Inflammatory macrophage treated with lipopolysaccharide for 4 hours (primary cell): ENCODE data around the gene ABLIM1.
A peak's percentile ranks its signal among the peaks of the same experiment; 100 is the strongest.

ENCODE experiments used
- DNase-seq: peaks from one replicate; pipeline ENCODE4 v3.0.0-alpha.2; 2020

ABLIM1 gene

DNA sequence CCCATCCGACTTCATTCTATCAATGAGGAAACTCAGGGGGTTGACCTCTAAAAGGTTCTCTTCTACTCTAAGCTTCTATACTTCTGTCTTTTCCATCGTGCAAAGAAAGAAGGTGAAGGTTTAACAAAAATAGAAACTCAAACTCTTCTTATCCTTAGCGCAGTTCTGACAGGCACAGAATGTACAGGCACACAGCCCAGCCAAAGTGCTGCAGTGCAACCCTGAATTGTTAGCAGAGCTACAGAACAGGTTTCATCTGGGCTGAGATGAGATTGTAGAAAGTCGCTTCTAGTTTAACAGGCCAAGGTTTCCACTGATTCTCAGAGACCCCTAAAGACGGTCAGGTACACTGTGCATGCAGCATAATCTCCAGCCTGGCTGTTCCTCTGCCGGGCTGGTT is 174.5 kb downstream of the ABLIM1 start:
- DNase-seq, result no peak

GRCh38 chr10:114482480-114483304 is 175.4 kb downstream of the ABLIM1 start:
- DNase-seq, result peak; percentile 16

DNA sequence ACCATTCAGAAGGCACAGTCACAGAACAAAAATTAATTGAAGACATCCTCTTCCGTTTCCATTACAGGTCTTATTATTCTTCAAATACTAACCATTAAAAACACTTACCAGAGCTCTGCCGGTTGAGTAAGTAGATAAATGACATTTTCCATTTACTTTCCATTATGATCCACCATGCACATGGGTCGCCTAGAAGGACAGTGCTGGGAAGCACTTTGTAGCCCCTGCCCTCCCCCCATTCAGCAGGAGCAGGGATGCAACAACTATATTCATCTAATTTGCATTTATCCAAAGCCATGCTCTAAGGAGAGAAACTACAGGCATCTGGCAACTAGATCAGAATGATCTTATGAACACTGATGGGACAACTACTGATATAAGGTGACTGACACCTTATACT is 177.0 kb downstream of the ABLIM1 start:
- no peak for DNase-seq

DNA sequence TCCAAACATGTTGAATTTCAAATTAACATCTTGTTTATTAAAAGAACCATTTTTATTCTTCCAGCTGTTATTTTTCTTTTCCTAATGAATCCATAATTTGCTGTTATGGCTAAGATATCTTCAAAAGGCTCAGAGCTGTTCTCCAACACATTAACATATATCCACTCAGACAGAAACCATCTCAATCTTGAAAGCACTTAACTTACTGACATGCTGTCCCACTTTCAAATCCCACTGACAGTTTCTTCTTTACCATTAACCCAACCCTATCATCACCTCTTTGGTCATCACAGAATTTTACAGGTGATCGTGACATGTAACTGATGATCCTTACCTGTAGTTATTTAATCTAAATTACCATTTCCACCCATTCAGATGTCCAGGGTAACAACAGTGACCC is 178.2 kb downstream of the ABLIM1 start:
- no peak for DNase-seq

DNA sequence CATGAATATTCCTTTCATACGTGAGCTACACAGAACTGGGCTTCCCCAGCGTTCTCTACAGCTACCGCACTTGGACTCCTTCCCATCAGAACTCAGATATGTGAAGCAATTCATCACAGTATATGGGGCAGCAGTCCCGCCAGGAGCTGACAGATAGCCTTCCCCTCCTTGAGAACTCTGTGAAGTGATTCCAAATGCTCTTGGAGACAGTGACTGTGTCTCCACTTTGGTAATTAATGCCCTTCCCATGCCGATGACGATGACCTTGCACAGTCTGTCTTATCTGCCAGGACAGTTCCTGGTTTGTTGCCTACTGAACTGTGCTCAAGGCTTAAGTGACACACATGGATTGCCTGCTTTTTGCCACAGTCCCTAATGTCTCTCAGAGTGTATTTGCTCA is 178.8 kb downstream of the ABLIM1 start:
- DNase-seq, result no peak

- DNase-seq, result no peak
Observed at GRCh38 chr10:114478281-114478680, 179.8 kb downstream of the ABLIM1 start.

DNA sequence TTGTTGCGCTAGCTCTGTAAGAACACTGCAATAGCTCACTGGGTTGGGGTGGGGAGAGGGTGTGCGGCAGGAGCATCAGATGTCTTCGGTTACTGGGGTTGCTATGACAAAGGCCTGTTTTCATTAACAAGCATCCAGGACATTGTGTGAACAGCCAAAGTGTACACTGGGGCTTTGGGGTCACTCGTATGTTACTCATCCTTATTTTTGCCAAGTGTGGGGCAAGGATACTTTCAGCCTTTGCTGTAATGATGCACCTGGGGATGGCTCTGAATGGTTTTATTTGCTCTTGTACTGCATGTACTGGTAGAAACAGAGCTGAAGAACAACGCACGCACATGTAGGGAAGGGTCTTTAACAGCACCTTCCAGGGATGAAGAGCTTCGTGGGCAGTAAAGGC is 180.8 kb downstream of the ABLIM1 start:
- DNase-seq, result no peak

GRCh38 chr10:114474989-114475388 is 183.1 kb downstream of the ABLIM1 start:
- DNase-seq, result no peak

DNA sequence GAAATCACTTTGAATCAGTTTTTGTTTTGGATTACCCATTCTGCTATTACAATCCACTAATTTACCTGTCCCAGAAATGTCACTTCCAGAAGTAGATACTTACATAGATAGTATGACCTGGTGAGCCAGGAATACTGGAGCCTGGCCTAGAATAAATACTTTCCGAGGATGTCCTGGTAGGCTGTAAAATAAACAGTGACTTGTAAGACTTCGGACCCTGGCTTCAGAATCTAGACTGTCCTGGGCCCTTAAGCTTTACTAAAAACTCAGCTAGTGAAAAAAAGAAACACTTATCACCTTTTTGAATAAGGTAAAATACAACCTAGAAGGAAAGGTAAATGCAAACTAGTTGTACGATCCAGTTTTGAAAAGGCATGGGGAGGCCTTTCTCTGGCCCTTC is 184.3 kb downstream of the ABLIM1 start:
- no peak for DNase-seq

DNA sequence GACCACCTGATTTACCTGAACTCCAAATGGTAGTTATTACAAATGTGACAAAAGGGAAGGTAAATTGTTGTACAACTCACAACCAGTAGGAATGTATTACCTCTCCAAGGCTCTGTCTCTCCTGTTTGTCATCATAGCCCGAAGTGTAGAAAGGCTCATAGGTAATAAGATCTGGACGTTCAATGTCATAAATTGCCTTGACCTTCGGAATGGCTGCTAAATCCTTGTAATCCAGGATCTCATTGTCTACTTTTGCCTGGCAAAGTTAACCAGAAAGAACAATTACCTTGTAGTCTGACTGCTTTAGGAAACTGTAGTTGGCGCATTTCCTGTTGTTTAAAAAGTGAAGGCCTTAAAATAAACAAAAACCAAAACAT is 185.2 kb downstream of the ABLIM1 start:
- DNase-seq, result no peak

DNA sequence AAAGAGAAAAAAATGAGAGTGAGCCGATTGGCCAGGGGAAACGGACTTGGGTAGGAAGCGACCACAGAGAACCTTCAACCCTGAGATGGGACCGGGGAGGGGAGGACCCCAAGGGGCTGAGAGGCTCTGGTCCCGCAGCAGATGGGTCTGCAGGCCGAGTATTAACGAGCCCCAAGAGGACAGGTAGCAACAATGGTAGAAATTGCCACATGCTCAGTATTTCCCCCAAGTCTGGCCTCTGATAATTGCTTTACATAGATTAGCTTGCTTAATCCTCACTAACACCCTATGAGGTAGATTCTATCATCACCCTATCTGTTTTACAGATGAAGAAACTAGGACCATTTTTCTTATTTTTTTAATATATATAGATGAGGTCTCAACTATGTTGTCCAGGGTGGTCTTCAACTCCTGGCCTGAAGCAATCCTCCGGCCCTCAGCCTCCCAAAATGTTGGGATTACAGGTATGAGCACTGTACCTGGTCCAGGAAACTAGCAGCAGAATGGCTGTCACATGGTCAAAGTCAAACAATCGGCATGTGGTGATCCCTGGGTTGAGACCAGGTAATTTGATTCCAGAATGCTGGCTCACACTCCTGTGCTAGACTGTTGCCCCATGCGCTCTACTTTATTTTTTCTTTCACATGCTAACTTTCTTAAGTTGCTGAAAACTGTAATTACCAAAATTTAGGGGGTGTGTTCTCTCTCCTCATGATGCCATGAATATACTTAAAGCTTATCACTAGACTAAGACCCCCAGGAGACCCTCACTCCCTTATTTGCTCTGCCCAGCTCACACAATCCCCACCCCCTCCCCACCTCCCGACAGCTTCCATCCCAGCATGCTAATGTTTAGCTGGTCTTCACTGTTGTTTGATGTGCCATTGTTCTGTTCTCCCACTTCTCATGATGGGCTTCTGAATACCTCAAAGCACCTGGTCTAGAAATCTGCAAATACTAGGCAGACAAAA is 185.9 kb downstream of the ABLIM1 start:
- DNase-seq, result no peak

GRCh38 chr10:114470956-114471905 is 186.8 kb downstream of the ABLIM1 start:
- peak; percentile 63 for DNase-seq

- no peak for DNase-seq
Observed at GRCh38 chr10:114470361-114470760, 187.7 kb downstream of the ABLIM1 start.

DNA sequence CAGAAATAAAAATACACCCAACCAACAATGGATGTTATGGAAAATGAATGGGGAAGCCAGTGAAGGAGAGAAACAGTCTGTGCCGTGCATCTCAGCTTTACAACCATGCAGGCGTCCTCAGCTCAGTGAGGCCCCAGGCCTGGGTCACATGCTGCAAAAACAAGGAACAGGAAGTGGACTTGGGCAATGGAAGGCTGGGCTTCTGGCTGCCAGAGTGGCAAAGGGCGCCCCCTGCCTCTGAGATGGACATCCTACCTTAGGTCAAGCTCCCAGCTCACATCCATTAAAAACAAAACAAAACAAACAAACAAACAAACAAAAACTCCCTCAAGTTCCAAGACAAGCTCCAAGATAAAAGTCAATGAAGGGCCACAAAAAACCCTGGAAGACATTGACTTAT is 199.1 kb downstream of the ABLIM1 start:
- DNase-seq, result peak; percentile 59

DNA sequence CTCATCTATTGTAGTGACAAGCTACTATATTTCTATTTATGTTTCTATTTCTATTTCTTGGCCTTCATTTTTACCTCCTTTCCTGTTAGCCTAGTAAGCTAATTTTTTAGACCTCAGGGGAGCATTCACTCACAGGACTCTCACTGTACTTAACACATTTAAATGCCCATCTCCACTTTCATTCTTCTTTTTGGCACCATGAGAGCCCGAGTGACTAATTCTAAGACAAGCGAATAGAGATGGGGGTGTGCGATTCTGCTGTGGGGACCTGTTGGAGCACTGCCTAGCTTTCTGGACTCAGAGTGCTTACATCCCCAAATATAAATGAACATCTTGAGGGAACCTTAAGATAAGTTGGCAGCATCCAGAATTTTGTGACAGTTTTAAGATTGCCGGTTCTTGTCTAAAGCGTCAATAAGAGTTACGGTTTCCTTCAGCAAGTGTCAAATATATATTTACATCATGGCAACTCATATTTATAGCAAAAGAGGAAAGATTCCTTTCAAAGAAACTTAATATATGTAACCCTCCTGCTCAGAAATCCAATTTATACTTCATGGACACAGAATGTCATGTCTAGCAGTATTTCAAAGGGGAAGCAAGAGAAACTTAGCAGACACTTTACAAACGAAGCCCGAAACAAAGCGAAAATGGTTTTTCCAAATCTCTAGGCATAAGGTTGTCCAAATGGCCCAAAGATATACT is 199.7 kb downstream of the ABLIM1 start:
- DNase-seq, result no peak

GRCh38 chr10:114453576-114453975 is 204.5 kb downstream of the ABLIM1 start:
- no peak for DNase-seq

GRCh38 chr10:114448897-114449296 is 209.2 kb downstream of the ABLIM1 start:
- no peak for DNase-seq

DNA sequence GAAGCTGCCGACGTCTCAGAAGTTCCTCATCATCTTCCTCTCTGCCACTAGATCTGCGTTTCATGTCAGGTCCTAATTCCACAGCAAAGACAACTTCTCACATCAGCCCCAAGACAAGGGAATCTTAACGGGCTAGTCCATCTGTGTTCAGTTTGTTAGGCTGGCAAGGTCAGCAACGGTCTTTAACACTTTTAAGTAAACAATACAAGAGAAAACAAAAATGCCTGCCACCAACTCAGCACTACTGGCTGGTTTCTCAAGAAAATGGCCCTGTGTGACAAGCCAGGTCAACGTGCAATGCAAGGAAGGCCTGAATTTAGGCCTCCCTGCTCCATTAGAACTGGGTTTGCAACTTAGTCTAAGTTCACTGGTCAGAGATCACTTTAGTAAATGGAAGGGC is 212.7 kb downstream of the ABLIM1 start:
- DNase-seq, result no peak

DNA sequence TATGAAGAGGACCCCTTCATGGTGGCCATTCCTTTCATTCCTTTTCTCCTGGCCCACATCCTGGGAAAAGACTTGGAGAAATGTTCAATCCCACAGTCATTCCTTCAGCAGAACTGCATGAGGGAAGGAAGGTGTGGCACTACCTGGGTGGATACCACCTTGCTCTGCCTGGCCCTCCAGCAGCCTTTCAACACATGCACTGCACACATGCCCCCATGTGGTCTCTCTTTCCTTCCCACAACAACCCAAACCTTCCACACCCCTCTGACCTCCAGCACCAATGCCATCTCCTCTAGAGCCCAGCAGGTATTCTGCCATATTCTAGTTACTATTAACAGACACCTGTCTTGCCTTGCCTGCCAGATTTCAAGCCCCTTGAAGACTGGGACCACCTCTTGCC is 213.3 kb downstream of the ABLIM1 start:
- DNase-seq, result no peak

- no peak for DNase-seq
Observed at GRCh38 chr10:114442091-114442630, 215.9 kb downstream of the ABLIM1 start.

GRCh38 chr10:114441107-114441506 is 217.0 kb downstream of the ABLIM1 start:
- no peak for DNase-seq
